GM12892 (cell line): Measurements from ENCODE around the gene BTRC.

ENCODE experiments used
- POLR2A ChIP-seq: IDR thresholded peaks from 2 replicates; pipeline ENCODE4 v1.6.1; 2011; ENCODE audit warnings: low read depth, low read length, control low read depth
- POLR2AphosphoS5 ChIP-seq: IDR thresholded peaks from 2 replicates; pipeline ENCODE4 v1.6.1; 2011; ENCODE audit warnings: low read depth, low read length, control low read depth
- TAF1 ChIP-seq: IDR thresholded peaks from 2 replicates; pipeline ENCODE4 v1.6.1; 2011; ENCODE audit warnings: low read depth, mild to moderate bottlenecking, control low read depth, low read length, borderline replicate concordance

DNA sequence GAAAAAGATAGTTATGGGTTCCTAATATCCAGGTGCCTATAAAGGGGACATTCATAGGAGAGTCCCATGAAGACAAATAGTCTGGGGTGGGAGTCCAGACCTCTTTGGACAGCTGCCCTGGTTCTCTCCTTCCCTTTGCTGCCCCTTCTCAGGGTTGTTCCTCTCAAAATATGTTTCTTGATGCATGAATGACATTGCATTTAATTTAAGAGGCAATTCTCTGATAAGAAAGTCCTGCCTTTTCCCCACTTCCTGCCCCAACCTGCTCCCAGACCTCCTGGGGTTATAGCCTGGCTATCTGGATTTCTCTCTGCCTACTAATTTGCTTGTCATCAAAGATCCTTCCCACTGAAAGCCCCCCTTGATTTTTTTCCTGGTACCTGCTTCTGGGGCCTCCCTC lies 12.5 kb upstream of the BTRC start:
- TF ChIP-seq TAF1 (no peak), POLR2A (no peak), POLR2AphosphoS5 (no peak)
